ENCODE data around the gene IRS2.

Gene IRS2

DNA sequence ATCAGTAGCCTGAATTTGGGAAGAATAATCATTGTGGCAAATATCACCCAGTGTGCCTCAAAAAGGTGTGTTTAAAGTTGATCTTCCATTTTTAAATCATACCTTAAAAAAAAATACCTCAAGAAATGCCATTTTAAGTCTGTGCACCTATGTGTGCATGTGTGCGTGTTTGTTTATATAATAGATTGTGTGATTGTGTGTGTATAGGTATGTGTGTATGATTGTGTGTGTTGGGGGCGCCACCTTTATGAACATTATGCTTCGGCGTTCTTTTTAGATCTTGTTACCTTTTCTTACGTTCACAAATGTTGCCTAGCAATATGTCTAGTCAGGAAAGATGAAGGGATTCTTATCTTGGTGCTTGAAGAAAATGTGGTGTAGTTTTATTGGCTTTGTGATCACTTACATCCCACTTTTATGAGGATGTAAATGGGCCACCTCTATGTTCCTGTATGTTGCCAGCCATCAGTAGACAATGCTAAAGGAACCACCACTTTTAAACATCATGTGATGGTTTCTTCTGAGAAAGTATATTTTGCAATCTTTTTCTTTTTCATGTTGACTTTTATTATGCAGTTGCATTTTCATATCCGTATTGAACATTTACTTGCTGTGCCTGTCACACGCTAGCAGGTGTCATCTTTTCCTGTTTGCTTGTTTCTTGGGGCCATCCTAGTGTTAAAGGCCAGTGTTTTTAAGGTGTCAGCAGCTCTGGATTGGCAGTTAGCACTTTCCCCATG lies 2.2 kb upstream of the IRS2 start:
- Mint-ChIP-seq H3K4me1 (ENCODE audit: low read depth) (peaks cover 15% of the 10 kb centered on the region), H3K4me3 (peak overlapping the region; percentile 8), H3K27ac (no peak overlapping the region), H3K27me3 (ENCODE audit: low read depth) (peaks cover 41% of the 10 kb centered on the region), H3K36me3 (ENCODE audit: low read depth) (no peaks in the 10 kb centered on the region), H3K9me3 (no peaks in the 10 kb centered on the region)

DNA sequence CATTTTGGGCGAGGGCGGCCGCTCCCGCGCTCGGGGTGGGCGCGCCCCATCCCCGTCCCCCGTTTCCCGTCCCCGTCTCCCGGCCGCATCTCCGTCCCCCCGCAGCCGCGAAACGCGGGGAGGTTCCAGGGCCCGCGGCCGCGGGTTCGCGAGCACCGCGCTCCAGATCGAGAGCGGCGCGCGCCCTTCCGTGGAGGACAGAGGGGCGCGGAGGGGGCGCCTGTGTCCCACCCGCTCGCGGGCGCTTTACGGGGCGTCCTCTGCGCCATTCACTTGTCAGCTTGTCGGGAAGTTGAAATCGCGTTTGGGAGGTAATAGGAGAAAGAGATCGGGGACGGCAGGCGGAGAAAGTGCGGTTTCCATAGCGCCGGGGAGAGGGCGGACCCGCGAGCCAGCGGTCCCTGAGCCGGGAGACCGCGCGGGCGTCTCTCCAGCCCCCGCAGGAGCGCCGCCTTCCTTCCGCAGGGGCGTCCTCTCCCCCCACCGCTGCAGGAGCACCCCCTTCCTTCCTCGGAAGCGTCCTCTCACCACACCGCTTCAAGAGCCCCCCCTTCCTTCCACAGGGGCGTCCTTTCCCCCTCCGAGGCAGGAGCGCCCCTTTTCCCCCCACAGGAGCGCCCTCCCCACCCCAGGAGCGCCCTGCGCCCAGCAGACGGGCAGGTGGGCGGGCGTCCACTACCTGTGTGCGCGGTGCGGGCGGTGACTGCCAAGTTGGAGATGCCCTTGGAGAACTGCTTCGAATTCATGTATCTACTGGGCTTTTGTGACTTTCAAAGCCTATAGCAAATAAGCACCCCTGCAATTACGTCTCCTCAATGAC lies 962 bp upstream of the IRS2 start:
- Mint-ChIP-seq H3K4me1 (ENCODE audit: low read depth) (peaks cover 12% of the 10 kb centered on the region), H3K36me3 (ENCODE audit: low read depth) (no peaks in the 10 kb centered on the region), H3K27me3 (ENCODE audit: low read depth) (peaks cover 38% of the 10 kb centered on the region), H3K27ac (peak overlapping the region; percentile 63), H3K4me3 (peak overlapping the region; percentile 84), H3K9me3 (no peaks in the 10 kb centered on the region)

DNA sequence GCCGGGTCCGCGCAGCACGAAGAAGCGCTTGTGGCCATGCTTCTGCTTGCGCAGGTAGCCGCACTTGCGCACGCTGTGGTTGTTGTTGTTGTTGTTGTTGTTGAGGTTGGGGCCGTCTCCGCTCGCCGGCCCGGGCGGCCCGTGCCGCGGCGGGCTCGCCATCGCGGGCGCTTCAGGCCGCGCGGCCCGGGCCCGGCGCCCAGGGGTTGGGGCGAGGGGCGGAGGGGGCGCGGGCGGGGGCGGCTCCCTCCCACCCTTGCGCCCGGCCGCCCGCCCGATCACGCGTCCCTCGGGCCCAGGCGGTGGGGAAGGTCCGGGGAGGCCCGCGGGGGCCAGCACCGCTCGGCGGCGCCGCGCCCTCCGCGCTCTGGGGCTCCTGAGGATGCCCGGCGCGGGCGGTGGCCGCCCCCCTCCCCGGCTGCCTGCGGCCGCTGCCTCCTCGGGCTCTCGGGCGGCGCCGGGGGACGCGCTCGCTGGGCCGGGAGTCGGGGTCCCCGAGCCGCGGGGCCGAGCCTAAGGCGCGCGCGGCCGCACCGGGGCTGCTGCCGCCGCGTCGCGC lies 412 bp downstream of the IRS2 start:
- H3K27ac Mint-ChIP-seq: peak overlapping the region; percentile 20

DNA sequence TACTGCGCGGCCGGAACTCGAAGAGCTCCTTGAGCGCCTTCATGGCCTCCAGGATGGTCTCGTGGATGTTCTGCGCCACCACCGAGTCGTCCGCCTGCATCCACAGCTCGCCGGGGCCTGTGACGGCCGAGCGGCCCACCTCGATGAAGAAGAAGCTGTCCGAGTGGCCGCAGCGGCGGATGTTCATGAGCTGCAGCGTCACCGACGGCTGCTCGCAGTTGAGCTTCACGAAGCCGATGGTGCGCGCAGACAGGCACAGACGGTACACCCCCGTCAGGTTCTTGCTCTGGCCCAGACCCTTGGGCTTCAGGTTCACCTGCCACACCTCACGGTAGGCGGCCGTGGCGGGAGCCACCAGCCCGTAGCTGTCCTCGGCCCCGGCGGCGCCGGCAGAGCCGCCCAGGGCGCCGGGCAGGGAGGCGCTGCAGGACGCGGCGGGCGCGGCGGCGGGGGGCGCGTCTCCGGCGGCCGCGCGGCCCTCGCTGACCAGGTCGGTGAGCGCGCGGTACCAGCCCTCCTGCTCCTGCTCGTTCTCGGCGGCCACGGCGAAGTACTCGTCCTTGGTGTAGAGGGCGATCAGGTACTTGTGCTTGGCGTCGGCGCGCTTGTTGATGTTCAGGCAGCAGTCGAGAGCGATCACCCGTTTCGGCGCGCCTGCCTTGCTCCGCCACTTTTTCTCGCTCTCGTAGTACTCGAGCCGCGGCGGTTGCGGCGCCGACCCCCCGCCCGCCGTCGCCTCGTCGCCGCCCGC lies 1.1 kb downstream of the IRS2 start:
- H3K4me1 Mint-ChIP-seq (ENCODE audit: low read depth): peaks cover 9% of the 10 kb centered on the region
- H3K4me3 Mint-ChIP-seq: peak overlapping the region; percentile 40
- H3K27ac Mint-ChIP-seq: peak overlapping the region; percentile 20
- H3K27me3 Mint-ChIP-seq (ENCODE audit: low read depth): peaks cover 23% of the 10 kb centered on the region
- H3K36me3 Mint-ChIP-seq (ENCODE audit: low read depth): peaks cover 8% of the 10 kb centered on the region
- H3K9me3 Mint-ChIP-seq: no peaks in the 10 kb centered on the region

More for the DNA sequence above, 412 bp downstream of the IRS2 start:
- peaks cover 26% of the 10 kb centered on the region for H3K27me3 Mint-ChIP-seq (ENCODE audit: low read depth)
- H3K9me3 Mint-ChIP-seq: no peaks in the 10 kb centered on the region
- H3K4me1 Mint-ChIP-seq (ENCODE audit: low read depth): peaks cover 8% of the 10 kb centered on the region
- H3K36me3 Mint-ChIP-seq (ENCODE audit: low read depth): peaks cover 4% of the 10 kb centered on the region
- peak overlapping the region; percentile 40 for H3K4me3 Mint-ChIP-seq

DNA sequence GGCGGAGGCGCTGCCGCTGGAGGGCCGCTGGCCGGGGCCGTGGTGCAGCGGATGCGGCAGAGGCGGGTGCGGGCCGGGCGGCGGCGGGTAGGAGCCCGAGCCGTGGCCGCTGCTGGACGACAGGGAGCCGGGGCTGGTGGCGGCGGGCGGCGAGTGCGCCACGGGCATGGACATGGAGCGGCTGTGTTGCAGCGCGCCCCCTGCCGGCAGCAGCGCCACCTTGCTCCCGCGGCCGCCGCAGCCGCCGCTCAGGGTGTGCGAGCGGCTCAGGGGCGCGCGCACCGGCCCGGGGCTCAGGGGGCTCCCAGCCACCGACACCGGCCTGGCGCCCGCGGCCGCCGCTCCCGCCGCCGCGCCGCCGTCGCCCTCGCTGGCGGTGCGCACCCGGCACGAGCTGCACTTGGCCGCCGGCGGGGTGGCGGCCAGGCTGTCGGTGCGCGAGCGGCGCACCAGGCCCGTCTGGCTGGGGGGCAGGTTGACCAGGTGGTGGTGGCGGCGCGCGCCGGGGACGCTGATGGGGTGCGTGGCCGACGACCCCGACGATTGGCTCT lies 1.7 kb downstream of the IRS2 start:
- H3K9me3 Mint-ChIP-seq: no peaks in the 10 kb centered on the region
- H3K27me3 Mint-ChIP-seq (ENCODE audit: low read depth): peaks cover 16% of the 10 kb centered on the region
- peaks cover 16% of the 10 kb centered on the region for H3K4me1 Mint-ChIP-seq (ENCODE audit: low read depth)
- peaks cover 8% of the 10 kb centered on the region for H3K36me3 Mint-ChIP-seq (ENCODE audit: low read depth)
- no peak overlapping the region for H3K4me3 Mint-ChIP-seq
- H3K27ac Mint-ChIP-seq: no peak overlapping the region

DNA sequence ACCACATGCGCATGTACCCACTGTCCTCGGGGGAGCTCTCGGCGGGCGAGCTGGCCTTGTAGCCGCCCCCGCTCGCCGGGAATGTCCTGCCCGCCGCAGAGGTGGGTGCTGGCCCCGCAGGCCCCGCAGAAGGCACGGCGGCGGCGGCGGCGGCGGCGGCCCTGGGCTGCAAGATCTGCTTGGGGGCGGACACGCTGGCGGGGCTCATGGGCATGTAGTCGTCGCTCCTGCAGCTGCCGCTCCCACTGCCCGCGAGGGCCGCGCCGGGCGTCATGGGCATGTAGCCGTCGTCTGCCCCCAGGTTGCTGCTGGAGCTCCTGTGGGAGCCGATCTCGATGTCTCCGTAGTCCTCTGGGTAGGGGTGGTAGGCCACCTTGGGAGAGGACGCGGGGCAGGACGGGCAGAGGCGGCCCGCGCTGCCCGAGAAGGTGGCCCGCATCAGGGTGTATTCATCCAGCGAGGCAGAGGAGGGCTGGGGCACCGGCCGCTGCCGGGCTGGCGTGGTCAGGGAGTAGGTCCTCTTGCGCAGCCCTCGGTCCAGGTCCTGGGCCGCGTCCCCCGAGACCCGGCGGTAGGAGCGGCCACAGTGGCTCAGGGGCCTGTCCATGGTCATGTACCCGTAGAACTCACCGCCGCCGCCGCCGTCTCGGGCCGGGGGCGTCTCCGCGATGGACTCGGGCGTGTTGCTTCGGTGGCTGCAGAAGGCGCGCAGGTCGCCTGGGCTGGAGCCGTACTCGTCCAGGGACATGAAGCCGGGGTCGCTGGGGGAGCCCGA lies 2.4 kb downstream of the IRS2 start:
- no peak overlapping the region for H3K4me3 Mint-ChIP-seq
- H3K27ac Mint-ChIP-seq: no peak overlapping the region

DNA sequence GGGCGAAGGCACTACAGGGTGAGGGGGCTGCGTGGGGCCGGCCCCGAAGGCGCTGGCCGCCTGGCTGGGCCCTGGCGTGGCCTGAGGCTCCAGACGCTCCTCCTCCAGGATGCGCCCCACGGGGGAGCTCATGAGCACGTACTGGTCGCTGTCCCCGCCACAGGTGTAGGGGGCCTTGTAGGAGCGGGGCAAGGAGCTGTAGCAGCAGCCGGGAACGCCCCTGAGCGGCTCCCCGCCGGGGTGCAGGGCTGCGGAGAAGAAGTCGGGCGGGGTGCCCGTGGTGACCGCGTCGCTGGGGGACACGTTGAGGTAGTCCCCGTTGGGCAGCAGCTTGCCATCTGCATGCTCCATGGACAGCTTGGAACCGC lies 3.0 kb downstream of the IRS2 start:
- Mint-ChIP-seq H3K9me3 (no peaks in the 10 kb centered on the region), H3K27me3 (ENCODE audit: low read depth) (peaks cover 4% of the 10 kb centered on the region), H3K4me3 (no peak overlapping the region), H3K4me1 (ENCODE audit: low read depth) (peaks cover 25% of the 10 kb centered on the region), H3K27ac (no peak overlapping the region), H3K36me3 (ENCODE audit: low read depth) (peaks cover 10% of the 10 kb centered on the region)

More for the DNA sequence above, 2.4 kb downstream of the IRS2 start:
- Mint-ChIP-seq H3K27me3 (ENCODE audit: low read depth) (peaks cover 9% of the 10 kb centered on the region), H3K36me3 (ENCODE audit: low read depth) (peaks cover 10% of the 10 kb centered on the region), H3K9me3 (no peaks in the 10 kb centered on the region), H3K4me1 (ENCODE audit: low read depth) (peaks cover 22% of the 10 kb centered on the region)

DNA sequence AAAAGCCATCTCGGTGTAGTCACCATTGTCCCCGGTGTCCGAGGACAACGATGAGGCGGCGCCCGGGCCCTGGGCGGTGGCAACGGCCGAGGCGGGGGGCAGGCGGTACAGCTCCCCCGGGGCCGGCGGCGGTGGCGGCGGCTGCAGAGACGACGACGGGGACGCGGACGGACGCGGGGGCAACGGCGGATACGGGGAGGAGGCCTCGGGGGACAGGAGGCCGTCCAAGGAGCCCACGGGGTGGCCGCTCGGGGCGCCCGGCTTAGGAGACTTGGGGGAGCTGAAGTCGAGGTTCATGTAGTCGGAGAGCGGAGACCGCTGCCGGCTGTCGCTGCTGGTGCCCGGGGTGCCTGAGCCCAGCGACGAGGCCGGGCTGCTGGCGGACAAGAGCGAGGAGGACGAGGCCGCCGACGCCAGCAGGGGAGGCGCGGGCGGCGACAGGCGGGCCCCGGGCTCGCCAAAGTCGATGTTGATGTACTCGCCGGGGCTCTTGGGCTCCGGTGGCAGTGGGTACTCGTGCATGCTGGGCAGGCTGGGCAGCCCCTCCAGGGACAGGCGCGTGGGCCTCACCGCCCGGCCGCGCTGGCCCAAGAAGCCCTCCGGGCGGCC lies 3.5 kb downstream of the IRS2 start:
- peaks cover 10% of the 10 kb centered on the region for H3K36me3 Mint-ChIP-seq (ENCODE audit: low read depth)
- H3K4me3 Mint-ChIP-seq: peak overlapping the region; percentile 54
- peaks cover 28% of the 10 kb centered on the region for H3K4me1 Mint-ChIP-seq (ENCODE audit: low read depth)
- H3K9me3 Mint-ChIP-seq: no peaks in the 10 kb centered on the region
- no peak overlapping the region for H3K27ac Mint-ChIP-seq
- no peaks in the 10 kb centered on the region for H3K27me3 Mint-ChIP-seq (ENCODE audit: low read depth)

DNA sequence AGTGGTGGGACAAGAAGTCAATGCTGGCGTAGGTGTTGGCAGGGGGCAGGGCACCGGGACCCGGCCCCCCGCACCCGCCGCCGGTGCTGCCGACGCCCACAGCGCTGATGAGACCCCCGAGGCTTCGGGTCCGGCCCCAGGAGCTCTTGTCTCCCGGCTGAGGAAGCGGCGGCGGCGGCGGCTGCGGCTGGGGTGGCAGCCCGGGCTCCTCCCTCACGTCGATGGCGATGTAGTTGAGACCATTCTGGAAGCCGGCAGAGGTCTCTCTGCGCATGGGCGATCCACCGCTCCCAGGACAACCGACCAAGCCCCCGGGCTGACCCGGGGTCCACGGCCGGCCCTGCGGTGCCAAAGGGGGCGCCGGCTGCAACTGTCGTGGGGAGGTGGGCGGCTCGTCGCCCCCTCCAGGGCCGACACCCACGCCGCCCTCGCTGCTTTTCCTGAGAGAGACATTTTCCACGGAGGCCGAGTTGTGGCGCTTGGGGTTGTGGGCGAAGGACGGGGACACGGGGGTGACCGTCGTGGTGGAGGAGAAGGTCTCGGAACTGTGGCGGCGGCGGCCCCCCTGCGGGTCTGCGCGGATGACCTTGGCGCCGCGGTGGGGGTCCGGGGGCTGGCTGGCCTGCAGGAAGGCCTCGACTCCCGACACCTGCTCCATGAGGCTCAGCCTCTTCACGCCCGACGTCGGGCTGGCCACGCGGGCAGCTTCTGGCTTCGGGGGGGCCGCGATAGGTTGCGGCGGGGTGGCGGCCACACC lies 4.1 kb downstream of the IRS2 start:
- Mint-ChIP-seq H3K4me1 (ENCODE audit: low read depth) (peaks cover 31% of the 10 kb centered on the region), H3K36me3 (ENCODE audit: low read depth) (peaks cover 10% of the 10 kb centered on the region), H3K9me3 (no peaks in the 10 kb centered on the region), H3K4me3 (no peak overlapping the region), H3K27me3 (ENCODE audit: low read depth) (no peaks in the 10 kb centered on the region), H3K27ac (no peak overlapping the region)

DNA sequence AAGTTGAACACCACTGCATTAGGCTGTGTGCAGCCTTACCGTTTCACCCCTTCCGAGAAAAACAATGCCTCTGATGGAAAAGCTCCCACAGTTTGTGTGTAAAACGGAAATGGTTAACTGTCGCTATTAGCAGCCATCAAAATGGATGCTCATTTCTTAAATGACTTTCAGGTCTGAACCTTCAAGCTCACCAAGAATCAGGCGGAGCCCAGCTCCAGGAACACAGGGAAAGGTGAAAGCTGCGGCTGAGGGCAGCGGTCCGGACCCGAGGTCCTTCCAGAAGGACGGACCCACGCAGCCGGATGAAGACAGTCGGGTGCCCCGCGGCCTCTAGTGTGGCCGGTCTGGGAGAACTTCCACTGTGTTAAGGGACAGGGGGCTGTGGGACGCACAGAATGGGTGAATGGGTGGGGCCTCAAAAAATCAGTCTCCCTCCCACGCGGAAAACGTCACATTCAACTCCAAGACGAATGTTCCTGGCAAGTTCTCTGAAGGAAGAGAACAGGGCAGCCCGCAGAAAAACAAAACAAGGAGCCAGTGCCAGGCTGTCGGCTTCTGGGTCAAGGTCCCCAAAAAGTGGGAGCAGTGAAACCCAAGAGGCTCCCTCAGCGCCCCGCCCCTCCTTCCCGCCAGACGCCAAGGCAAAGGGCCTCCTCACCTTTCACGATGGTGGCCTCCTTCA lies 4.9 kb downstream of the IRS2 start:
- peaks cover 10% of the 10 kb centered on the region for H3K36me3 Mint-ChIP-seq (ENCODE audit: low read depth)
- H3K4me3 Mint-ChIP-seq: no peak overlapping the region
- no peak overlapping the region for H3K27ac Mint-ChIP-seq
- H3K9me3 Mint-ChIP-seq: no peaks in the 10 kb centered on the region
- H3K27me3 Mint-ChIP-seq (ENCODE audit: low read depth): peaks cover 3% of the 10 kb centered on the region
- peaks cover 34% of the 10 kb centered on the region for H3K4me1 Mint-ChIP-seq (ENCODE audit: low read depth)

DNA sequence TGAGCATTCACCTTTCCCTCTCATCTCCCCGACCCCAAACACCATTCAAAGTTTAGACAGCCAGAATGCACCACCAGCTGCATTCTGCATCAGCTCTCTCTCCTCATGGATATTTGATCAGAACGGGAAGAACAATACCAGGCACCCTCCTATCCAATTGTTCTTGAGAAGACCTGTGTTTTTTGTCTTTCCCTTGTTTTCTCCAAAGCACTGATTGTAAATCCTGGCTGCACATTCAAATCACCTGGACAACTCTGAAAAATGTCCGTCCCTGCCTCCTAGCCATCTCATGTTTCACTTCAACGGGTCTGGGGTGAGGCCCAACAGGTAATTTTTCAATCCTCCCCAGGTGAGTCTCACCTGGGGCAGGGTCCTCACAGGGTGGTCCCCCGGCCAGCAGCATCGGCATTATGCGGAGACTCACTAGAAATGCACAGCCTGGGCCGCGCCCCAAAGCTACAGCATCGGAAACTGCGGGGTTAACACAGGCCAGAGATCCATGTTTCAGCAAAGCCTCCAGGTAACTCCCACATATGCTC lies 5.5 kb downstream of the IRS2 start:
- no peak overlapping the region for H3K4me3 Mint-ChIP-seq
- H3K36me3 Mint-ChIP-seq (ENCODE audit: low read depth): peaks cover 10% of the 10 kb centered on the region
- peaks cover 34% of the 10 kb centered on the region for H3K4me1 Mint-ChIP-seq (ENCODE audit: low read depth)
- no peaks in the 10 kb centered on the region for H3K9me3 Mint-ChIP-seq
- no peak overlapping the region for H3K27ac Mint-ChIP-seq
- peaks cover 4% of the 10 kb centered on the region for H3K27me3 Mint-ChIP-seq (ENCODE audit: low read depth)

DNA sequence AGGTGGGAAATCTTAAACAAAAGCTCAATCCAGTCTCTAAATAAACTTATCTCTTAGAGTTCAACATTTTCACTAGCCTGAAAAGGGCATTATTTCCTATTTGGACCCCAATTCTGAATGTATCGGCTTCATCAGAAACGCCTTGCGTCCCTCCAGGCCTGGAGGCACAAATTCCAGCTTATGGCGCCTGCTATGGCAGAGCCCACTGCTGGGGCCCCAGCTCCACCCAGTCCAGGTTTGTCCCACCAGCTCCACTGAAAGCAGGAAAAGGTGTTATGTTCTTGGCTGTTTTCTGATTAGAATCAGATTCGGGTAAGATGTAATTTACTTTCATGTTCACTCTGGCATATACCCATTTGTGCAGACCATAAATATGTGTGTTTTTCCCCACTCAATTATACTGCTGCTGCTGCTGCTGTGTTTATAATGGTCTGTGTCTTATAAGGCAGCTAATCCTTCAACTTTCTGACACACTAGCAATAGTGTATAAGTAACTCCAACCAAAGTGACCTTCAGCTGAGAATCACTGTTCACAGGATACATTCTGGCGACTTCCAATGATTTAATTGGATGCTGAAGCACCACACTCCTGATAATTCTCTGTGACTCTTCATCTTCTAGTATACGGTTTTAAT lies 6.4 kb downstream of the IRS2 start:
- Mint-ChIP-seq H3K27me3 (ENCODE audit: low read depth) (peaks cover 4% of the 10 kb centered on the region), H3K4me1 (ENCODE audit: low read depth) (peaks cover 34% of the 10 kb centered on the region), H3K27ac (no peak overlapping the region), H3K9me3 (no peaks in the 10 kb centered on the region), H3K4me3 (no peak overlapping the region), H3K36me3 (ENCODE audit: low read depth) (peaks cover 10% of the 10 kb centered on the region)
